C4-2B (cell line): ENCODE results near the gene ID2.

Experiments used
- ZFX ChIP-seq: fragments of 450-650 bp; IDR thresholded peaks from 2 replicates; pipeline ENCODE4 v1.6.1; 2017
- TF ChIP-seq, protein P1 (sequence below): fragments of 450-650 bp; conservative IDR thresholded peaks from 2 replicates; pipeline ENCODE4 v1.5.1; 2017; ENCODE audit warnings: mild to moderate bottlenecking

GRCh38 chr2:8679827-8680731, 1.8 kb upstream of the ID2 start:
- TF ChIP-seq, protein P1, sequence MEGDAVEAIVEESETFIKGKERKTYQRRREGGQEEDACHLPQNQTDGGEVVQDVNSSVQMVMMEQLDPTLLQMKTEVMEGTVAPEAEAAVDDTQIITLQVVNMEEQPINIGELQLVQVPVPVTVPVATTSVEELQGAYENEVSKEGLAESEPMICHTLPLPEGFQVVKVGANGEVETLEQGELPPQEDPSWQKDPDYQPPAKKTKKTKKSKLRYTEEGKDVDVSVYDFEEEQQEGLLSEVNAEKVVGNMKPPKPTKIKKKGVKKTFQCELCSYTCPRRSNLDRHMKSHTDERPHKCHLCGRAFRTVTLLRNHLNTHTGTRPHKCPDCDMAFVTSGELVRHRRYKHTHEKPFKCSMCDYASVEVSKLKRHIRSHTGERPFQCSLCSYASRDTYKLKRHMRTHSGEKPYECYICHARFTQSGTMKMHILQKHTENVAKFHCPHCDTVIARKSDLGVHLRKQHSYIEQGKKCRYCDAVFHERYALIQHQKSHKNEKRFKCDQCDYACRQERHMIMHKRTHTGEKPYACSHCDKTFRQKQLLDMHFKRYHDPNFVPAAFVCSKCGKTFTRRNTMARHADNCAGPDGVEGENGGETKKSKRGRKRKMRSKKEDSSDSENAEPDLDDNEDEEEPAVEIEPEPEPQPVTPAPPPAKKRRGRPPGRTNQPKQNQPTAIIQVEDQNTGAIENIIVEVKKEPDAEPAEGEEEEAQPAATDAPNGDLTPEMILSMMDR, result no peak
- TF ChIP-seq ZFX, result no peak
